Measurements from ENCODE around the gene GNAZ.

Gene GNAZ

GRCh38 chr22:23058481-23059283 is 11.6 kb upstream of the GNAZ start:
- H3K79me2 ChIP-seq (ENCODE audit: low read length): no peaks in the 10 kb centered on the region
- H3K9me3 ChIP-seq (replicated peaks; ENCODE audit: insufficient read depth, low read length): no peaks in the 10 kb centered on the region
- H3K4me1 ChIP-seq (ENCODE audit: low read length): peaks cover 15% of the 10 kb centered on the region
- no peaks in the 10 kb centered on the region; the same call in 1 of the 2 replicates for H3F3A ChIP-seq (ENCODE audit: insufficient read depth, low read length)
- no peaks in the 10 kb centered on the region for H3K27me3 ChIP-seq (replicated peaks; ENCODE audit: insufficient read depth, low read length)
- no peaks in the 10 kb centered on the region for H3K9me2 ChIP-seq (replicated peaks; ENCODE audit: insufficient read depth, low read length)
- no peak for TF ChIP-seq EZH2 (optimal IDR thresholded peaks at IDR 0.05; ENCODE audit: low read depth, low read length)
- no peak for TF ChIP-seq CTCF (IDR thresholded peaks at IDR 0.05; ENCODE audit: low read length)
- TF ChIP-seq EZH2phosphoT487 (IDR thresholded peaks at IDR 0.05; ENCODE audit: low read length): no peak
- no peak overlapping the region for H3K4me3 ChIP-seq (ENCODE audit: low read length)
- no peaks in the 10 kb centered on the region for H4K20me1 ChIP-seq (ENCODE audit: insufficient read depth, low read length)
- DNase-seq: no peak
- no peak overlapping the region for H3K9ac ChIP-seq (ENCODE audit: low read length)
- H3K27ac ChIP-seq (ENCODE audit: low read length): no peak overlapping the region
- H3K4me2 ChIP-seq (ENCODE audit: low read depth, low read length): no peak overlapping the region
- no peaks in the 10 kb centered on the region for H3K36me3 ChIP-seq (replicated peaks; ENCODE audit: insufficient read depth, low read length)
- no peak overlapping the region for H2AFZ ChIP-seq (ENCODE audit: low read length)

- H3K36me3 ChIP-seq (replicated peaks; ENCODE audit: insufficient read depth, low read length): no peaks in the 10 kb centered on the region
- H2AFZ ChIP-seq (ENCODE audit: low read length): no peak overlapping the region
- H3K4me1 ChIP-seq (ENCODE audit: low read length): peaks cover 12% of the 10 kb centered on the region
- no peak overlapping the region for H3K27ac ChIP-seq (ENCODE audit: low read length)
- no peak overlapping the region for H3K9ac ChIP-seq (ENCODE audit: low read length)
- no peak overlapping the region for H3K4me3 ChIP-seq (ENCODE audit: low read length)
- H3K79me2 ChIP-seq (ENCODE audit: low read length): no peaks in the 10 kb centered on the region
- DNase-seq: no peak
- H3K9me2 ChIP-seq (replicated peaks; ENCODE audit: insufficient read depth, low read length): no peaks in the 10 kb centered on the region
- TF ChIP-seq EZH2phosphoT487 (IDR thresholded peaks at IDR 0.05; ENCODE audit: low read length) (no peak), CTCF (IDR thresholded peaks at IDR 0.05; ENCODE audit: low read length) (no peak), EZH2 (optimal IDR thresholded peaks at IDR 0.05; ENCODE audit: low read depth, low read length) (no peak)
- H3K4me2 ChIP-seq (ENCODE audit: low read depth, low read length): no peak overlapping the region
- H3F3A ChIP-seq (ENCODE audit: insufficient read depth, low read length): no peaks in the 10 kb centered on the region; the same call in 1 of the 2 replicates
- no peaks in the 10 kb centered on the region for H3K9me3 ChIP-seq (replicated peaks; ENCODE audit: insufficient read depth, low read length)
- no peaks in the 10 kb centered on the region for H4K20me1 ChIP-seq (ENCODE audit: insufficient read depth, low read length)
- H3K27me3 ChIP-seq (replicated peaks; ENCODE audit: insufficient read depth, low read length): no peaks in the 10 kb centered on the region
Observed at GRCh38 chr22:23059284-23059948, 10.9 kb upstream of the GNAZ start.

GRCh38 chr22:23060612-23061400 is 9.5 kb upstream of the GNAZ start:
- H4K20me1 ChIP-seq (ENCODE audit: insufficient read depth, low read length): no peaks in the 10 kb centered on the region
- no peak for DNase-seq
- H2AFZ ChIP-seq (ENCODE audit: low read length): no peak overlapping the region
- H3K27me3 ChIP-seq (replicated peaks; ENCODE audit: insufficient read depth, low read length): no peaks in the 10 kb centered on the region
- no peak overlapping the region for H3K4me2 ChIP-seq (ENCODE audit: low read depth, low read length)
- no peaks in the 10 kb centered on the region for H3K36me3 ChIP-seq (replicated peaks; ENCODE audit: insufficient read depth, low read length)
- no peak overlapping the region for H3K4me3 ChIP-seq (ENCODE audit: low read length)
- H3K9ac ChIP-seq (ENCODE audit: low read length): no peak overlapping the region
- no peaks in the 10 kb centered on the region for H3K4me1 ChIP-seq (ENCODE audit: low read length)
- no peaks in the 10 kb centered on the region for H3K79me2 ChIP-seq (ENCODE audit: low read length)
- no peaks in the 10 kb centered on the region for H3K9me2 ChIP-seq (replicated peaks; ENCODE audit: insufficient read depth, low read length)
- TF ChIP-seq CTCF (IDR thresholded peaks at IDR 0.05; ENCODE audit: low read length) (no peak), EZH2phosphoT487 (IDR thresholded peaks at IDR 0.05; ENCODE audit: low read length) (no peak), EZH2 (optimal IDR thresholded peaks at IDR 0.05; ENCODE audit: low read depth, low read length) (no peak)
- H3F3A ChIP-seq (ENCODE audit: insufficient read depth, low read length): no peaks in the 10 kb centered on the region
- H3K27ac ChIP-seq (ENCODE audit: low read length): no peak overlapping the region
- no peaks in the 10 kb centered on the region for H3K9me3 ChIP-seq (replicated peaks; ENCODE audit: insufficient read depth, low read length)
